GM21423 (cell line): ENCODE data around the gene CCDC85C.
"Not testable (repeated sequence)": the region's sequence is repeated elsewhere in the genome, so short reads cannot be mapped to it uniquely, and the experiment has no call there.

Experiments
- ATAC-seq: cut with Tn5 transposase; IDR thresholded peaks from one replicate; pipeline ENCODE4 v1.9.1; 2021; ENCODE audit warnings: mild to moderate bottlenecking, moderate library complexity; ENCODE audit not compliant: unreplicated experiment

The CCDC85C gene

DNA sequence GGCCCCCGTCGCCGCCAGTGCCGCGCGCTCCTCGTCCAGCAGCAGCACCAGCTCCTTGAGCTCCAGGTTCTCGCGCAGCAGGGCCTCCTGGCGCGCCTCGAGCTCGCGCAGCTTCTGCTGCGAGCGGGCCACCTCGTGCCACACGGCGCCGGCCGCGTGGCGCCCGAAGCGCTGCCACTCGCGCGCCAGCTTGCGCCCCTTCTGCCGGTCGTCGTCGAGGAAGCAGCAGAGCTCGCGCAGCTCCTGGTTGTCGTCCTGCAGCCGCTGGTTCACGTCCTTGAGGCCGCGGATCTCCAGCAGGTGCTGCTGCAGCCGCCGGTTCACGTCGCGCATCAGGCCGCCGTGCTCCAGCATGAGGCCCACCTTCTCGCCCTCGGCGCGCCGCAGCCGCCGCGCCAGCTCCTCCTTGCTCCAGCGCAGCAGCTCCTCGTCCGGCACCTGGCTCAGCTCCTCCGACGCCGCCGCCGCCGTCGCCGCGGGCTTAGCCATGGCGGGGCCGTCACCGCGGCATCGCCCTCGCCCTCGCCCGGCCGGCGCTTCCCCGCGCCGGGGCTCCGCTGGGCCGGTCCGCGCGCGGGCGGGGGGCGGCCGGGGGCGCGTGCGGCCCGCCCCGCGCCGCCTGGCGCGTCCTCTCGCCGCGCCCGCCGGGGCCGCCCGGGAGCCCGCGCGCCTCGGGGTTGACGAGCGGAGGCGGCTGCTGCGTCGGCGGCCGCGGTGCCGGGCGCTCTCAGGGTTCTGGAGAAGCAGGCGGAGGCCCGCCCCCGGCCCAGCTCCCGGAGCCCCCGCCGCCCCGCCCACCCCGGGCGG lies at the start of gene CCDC85C:
TSS of gene CCDC85C (minus strand) at position 737 of the 807 bp plus-strand sequence. CDS start at position 489, 248 bp downstream.
- ATAC-seq, result no peak

DNA sequence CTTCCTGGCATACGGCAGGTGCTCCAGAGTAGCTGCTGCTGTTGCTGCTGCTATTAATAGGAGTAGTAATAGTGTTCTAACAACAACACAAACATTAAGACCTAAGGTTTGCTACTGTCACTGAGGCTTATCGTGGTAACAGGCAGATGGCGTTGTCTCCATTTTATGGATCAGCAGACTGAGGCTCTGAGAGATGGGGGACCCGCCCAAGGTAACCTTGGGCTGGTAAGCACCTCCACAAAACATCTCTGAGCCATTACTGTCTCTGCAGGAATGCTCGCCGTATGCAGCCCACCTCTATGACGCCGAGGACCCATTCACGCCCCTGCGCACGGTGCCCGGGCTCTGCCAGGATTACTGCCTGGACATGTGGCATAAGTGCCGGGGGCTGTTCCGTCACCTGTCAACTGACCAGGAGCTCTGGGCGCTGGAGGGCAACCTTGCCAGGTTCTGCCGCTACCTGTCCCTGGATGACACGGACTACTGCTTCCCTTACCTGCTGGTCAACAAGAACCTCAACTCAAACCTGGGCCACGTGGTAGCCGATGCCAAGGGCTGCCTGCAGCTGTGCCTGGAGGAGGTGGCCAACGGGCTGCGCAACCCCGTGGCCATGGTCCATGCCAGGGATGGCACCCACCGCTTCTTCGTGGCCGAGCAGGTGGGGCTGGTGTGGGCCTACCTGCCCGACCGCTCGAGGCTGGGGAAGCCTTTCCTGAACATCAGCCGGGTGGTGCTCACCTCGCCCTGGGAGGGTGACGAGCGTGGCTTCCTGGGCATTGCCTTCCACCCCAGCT lies 48.1 kb upstream of the CCDC85C start:
- ATAC-seq, result no peak

DNA sequence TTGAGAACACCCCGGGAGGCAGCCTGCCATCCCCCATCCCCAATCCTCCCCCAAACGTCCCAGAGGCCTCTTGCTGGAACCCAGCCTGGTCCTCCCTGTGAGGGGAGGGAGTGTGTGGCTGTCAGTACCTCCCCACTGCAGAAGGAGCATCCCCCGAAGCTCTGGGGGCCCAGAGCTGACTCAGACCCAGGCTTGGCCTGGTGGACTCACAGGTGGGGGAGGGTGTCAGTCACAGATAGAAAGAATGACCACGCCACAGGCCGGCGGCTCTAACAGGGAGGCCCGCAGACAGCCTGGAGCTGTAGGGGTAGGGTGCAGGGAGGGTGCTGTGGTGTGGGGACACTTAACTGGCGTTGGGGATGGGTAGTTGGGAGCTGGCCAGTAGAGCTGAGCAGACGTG lies 46.2 kb upstream of the CCDC85C start:
- ATAC-seq, result no peak

DNA sequence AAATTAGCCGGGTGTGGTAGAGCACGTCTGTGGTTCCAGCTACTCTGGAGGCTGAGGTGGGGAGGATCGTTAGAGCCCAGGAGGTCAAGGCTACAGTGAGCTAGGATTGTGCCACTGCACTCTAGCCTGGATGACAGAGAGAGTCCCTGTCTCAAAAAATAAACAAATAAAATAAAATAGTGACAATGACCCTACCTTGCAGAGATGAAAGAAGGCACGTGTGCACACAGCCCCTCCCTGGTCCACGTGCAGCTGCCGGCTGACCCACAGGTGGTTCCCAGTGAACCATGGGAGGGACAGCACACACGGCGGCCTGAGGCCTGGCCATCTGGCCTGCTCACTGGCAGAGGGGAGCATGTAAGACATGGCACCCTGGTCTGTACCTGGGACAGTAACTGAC lies 45.6 kb upstream of the CCDC85C start:
- ATAC-seq, result no peak

DNA sequence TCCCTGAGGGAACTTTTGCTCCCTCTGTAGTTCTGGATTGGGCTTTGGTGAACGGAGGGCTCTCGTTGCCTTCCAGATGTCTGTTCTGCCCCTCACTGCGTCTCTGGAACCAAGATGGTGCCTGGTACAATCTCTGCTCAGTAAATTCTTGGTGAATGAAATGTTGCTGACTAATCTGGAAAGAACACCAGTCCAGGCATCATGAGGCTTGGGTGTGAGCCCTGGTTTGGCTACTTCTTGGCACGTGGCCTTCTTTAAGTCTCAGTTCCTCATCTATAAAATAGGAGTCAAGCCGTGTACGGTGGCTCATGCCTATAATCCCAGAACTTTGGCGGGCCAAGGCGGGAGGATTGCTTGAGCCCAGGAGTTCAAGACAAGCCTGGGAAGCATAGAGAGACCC lies 45.2 kb upstream of the CCDC85C start:
- no peak for ATAC-seq

DNA sequence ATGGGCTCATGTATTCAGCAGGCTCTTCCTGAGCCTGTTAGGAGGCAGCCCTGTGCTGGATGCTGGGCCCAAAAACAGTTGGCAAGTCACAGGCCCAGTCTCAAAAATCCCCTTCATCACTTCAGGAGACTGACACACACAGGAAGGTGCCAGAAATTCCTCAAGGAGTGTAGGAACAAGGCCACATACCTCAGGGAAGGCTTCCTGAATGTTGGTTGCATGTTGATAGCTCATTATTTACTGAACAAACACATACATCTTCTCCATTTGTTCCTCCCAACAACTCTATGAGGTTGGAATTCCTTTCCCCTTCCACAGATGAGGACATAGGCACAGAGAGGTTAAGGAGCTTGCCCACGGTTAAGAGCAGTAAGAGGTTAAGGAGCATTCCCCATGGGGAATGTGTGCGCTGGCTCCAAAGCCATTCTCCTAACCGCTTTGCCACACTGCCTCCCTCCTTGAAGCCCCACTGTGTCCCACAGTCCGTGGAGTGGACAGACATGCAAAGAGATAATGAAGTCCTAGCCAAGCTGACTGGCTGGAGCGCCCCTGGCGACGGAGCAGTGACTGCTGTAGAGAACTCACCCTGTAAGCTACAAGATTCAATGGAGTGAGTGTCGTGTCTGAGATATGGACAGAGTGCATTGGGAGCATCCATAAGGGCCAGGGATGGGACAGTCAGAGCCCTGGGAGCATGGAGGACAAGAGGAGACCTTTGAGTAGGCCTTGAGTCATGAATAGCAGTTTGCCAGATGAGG lies 44.2 kb upstream of the CCDC85C start:
- ATAC-seq, result no peak

DNA sequence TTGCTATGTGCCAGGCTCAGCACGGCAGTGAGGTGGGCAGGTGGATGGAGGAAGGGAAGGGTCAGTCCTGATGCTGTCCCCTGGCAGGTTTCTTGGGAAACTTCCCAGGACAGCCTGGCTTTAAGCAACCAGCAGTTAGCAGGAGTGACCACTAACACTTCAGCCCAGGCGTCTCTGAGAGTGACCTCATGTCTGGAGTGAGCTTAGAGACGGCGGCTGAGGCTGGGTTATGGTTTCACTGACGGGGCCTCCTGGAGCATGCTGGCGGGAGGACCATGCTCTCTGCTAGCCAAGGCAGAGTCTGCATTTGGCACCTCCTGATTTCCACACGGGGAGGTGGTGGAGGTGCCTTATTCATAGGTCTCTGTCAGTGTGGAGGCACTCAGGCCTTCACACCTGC lies 43.4 kb upstream of the CCDC85C start:
- ATAC-seq, result no peak

DNA sequence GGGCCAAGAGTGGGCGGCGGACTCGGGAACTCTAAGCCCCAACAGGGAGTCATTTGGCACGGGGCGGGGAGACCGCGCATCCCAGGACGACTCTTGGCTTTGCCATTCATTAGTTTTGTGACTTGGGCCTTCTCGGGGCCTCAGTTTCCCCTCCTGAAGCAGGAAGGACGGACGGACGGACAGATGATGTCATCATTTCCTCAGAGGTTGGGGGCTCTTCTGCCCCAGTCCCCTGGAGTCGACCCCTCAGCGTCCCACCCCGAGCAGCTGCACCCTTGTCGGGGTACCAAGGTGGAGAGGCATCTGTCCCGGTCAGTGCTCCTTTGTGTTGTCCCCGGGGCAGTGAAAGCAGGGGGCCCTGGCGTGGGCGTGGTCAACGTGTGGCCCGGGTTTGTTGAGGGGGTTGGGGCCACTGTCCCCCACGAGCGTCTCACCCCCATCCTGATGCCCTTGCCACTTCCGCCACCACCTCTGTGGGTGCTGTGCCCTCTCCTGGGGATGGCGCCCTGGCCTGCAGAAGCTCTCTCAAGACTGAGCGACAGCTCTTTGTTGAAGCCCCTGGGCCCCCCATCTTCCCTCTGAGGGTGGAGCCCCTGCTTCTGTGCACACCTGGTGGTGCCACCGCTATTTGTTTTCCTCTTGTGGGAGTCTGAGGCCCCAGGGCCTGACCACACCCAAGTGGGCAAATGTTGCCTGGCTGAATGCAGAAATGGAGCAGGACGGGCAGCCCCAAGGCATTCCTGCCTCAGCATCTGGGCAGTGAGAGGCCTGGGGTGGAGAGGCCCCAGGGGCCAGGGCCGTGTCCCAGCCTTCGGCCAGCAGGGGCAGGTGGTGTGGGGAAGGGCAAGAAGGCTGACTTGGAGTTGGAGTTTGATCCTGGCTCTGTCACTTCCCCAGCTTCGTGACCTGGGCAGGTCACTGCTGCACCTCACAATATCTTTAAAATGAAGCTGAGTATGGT lies 41.8 kb upstream of the CCDC85C start:
- no peak for ATAC-seq

DNA sequence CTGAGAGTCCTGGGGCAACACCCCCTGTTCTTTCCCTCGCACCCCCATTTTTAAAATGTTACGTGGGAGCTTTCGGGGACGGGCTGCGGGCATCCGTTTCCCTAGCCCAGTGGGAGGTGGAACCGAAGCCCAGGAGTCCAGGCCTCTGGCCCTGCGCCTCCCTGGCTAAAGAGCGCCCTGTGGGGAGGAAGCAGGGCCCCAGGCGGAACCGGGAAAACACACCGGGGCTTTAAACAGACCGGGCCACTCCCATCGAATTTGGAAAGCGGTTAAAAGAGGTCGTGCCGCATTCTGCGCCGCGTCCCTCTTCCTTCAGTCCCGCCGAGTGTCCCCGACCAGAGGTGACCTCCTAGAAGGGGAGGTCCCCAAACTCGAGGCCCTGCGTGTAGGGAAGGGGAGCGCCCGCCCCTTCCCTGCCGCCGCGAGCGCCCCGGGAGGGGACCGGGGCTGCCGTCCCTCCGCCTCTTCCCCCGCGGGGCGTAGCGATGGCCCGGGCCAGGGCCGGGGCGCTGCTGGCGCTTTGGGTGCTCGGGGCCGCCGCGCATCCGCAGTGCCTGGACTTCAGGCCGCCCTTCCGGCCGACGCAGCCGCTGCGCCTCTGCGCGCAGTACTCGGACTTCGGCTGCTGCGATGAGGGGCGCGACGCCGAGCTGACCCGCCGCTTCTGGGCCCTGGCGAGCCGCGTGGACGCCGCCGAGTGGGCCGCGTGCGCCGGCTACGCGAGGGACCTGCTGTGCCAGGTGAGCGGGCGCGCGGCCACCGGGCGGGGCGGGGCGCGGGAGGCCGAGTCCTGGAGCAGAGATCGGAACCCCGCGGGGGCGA lies 40.9 kb upstream of the CCDC85C start, which contains the start of gene HHIPL1:
TSS of gene HHIPL1 (plus strand) at position 407 of the 822 bp plus-strand sequence. CDS start at position 486, 79 bp downstream.
- no peak for ATAC-seq

DNA sequence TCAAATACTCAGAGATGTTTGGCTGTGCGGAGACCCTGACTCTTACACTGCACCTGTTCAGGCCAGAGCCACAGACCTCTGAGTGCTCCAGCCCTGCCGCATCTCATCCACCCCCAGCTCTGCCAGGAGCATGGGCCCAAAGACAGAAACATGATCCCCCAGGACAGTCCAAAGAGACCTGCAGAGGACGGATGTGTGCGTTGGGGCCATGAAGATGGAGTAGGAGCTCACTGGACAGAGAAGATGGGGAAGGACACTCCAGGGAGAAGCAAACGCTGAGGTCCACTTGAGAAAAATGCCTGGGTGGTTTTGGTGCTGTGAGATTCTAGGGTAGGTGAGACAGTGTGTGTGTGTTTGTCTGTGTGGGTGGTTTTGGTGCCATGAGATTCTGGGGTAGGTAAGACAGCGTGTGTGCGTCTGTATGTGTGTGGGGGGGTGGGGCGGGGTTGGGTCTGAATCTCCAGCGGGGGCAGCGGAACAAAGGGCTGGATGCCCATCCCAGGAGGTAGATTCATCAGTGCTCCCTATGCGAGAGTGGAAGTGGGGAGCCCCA lies 40.1 kb upstream of the CCDC85C start:
- ATAC-seq, result no peak

DNA sequence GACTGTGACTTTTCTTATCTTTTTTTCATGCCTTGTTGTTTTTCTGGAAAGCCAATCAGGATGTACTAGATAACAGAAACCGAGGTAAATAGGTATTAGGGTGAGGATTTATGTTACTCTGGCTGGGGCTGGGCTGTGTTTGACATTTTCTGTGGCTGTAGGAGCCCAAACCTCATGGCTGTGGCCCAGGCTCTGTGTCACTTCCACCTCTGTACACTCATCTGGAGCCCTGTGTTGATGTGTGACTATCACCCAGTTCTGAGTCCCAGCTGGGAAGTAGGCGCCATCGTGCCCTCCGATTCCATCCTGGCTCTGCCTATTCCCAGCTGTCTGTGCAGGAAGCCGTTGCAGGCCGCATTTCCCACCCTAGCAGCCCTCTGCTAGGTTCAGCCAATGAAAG lies 39.3 kb upstream of the CCDC85C start:
- no peak for ATAC-seq

DNA sequence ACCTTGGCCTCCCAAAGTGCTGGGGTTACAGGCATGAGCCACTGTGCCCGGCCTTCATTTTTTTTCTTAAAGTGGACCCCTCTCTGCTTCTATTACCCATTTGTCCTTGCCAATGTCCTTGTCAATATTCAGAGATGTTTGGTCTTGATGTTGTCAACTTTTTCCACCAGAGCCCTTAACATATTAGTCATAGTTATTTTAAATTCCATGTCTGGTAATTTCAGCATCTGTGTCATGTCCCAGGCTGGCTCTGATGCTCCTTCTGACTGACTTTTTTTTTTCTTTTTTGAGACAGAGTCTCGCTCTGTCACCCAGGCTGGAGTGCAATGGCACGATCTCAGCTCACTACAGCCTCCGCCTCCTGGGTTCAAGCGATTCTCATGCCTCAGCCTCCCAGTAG lies 38.8 kb upstream of the CCDC85C start:
- ATAC-seq, result not testable (repeated sequence)

DNA sequence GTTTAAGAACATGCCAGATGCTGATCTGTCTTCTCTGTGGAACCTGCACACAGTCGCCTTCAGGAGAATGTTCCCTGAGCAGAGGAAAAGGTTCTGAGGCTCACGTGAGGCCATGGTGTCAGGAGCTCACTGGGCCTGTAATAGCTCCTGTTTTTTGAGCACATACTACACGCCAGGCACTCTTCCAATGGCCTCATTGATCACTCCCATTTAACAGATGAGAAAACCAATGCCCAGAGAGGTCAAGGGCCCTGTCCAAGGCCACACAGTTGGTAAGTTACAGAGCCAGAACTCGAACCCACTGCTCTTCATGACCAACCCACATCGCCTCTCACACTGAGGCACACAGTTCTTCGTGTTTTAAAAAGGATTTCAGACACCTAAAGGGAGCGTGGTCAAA lies 33.6 kb upstream of the CCDC85C start:
- no peak for ATAC-seq

DNA sequence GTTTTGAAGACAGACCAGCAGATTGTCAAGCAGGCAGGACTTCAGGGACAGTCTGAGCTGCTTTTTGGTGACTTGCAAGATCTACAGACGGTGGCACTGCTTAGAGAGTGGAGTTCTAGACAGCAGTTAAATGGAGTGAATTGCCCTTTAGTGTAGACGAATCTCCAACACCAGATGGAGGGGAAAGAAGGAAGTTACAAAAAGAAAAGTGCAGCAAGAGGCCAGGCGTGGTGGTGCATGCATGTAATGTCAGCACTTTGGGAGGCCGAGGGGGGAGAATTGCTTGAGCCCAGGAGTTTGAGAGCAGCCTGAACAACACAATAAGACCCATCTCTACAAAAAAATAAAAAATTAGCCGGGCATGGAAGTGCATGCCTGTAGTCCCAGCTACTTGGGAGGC lies 32.5 kb upstream of the CCDC85C start:
- no peak for ATAC-seq

DNA sequence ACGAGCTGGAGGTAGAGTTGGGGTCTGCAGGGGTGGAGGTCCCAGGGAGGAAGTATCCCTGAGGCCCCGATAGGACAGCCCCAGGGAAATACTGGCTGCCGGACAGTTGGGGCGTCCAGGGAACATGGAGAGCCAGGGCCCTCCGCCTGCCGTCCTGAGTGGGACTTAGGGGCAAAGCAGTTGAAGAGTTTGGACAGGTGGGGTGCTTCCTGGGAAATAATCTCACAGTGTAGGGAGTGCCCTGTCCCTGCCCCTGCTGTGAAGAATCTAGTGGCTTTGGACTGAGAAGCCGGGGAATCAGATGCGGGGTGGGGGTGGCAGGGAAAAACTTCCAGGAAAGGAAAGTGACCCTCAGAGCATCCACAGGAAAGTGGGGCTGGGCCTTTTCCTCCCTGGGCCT lies 31.1 kb upstream of the CCDC85C start:
- ATAC-seq, result no peak

DNA sequence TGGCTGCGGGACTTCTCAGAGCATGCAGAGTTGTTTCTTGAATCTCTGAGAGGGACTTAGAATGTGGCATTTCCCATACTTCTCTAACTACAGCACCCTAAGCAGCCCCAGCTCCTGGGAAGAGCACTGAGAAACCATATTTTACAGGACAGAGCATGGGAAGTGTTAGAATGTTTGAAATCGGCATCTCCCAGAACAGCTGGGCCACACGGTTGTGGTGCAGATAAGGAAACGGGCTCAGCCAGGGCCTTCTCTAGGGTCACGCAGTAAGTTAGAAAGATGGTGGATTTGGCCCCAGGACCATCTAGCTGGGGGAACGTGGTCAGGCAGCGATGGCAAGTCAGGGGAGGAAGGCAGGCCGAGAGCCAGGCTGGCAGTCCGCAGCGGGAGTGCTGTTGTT lies 30.4 kb upstream of the CCDC85C start:
- no peak for ATAC-seq

DNA sequence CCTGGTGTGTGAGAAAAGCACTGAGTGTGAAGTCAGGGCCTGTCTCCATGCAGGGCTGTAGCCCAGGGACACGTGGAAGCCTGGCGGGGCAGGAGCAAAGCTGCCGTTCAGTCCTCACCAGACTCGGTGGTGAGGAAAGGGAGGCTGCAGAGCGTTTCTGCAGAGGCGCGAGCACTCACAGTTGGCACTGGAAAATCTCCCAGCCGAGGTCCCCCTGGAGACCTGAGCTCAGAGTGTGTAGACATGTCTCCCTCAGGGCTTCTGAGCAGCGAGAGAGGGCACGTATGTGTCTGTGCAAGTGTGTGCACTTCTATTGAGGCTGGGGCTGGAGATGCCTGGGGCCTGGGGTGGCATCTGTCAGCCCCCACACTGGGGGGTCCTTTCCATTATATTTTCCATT lies 29.9 kb upstream of the CCDC85C start:
- ATAC-seq, result no peak

DNA sequence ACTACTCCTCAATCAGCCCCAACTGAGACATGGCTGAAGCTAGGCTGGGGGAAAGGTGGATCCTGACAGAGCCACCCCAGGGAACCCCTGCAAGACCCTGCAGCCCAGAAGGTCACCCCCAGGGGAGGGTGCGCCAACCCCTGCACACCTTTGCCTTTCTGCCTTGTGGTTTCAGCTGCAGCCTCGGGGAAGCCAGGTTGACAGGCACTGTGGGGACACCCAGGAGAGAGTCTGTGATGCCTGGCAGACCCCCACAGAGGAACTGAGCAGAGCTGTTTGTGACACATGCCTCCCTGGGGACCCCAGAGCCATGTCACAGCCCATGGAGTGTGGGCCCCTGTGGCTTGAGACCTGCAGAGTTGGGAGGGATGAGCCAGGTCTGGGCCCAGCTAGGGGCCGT lies 29.1 kb upstream of the CCDC85C start:
- ATAC-seq, result no peak

DNA sequence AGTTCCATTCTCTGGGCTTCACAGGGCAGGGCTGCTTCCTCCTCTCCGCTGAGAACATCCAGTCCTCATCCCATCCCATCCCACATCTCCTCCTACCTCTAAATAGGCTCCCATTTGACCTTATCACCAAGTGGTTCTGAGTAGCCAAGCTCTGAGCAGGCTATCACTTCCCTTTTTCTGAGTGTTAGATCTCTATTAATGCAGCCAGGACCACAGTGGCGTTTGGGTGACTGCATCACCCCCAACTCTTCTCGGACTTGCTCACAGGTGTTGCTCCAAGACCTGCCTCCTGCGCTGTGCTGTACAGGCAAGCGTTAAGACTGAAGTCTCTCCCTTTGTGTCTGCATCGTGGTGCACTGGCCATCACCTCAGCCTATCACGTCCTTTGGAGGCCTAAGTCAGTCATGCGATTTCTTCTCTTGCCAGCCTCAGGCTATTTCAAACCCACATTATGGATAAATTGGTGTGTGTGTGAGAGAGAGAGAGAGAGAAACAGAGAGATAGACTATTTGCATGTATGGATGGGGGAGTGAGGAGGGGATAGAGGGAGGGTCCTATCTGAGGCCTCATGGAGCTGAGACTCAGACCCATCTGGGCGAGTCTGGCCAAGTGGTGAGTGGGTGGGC lies 28.5 kb upstream of the CCDC85C start:
- no peak for ATAC-seq
